ENCODE results near the gene LST1. TPM values are rescaled to one million over a fixed set of nuclear protein-coding genes. Genes with fewer than 3 reads are reported as not detected.

Gene LST1
- total RNA-seq, 1 experiment from 2014 or later = 0.69 TPM

- H3K9me2 ChIP-seq (ENCODE audit: insufficient read depth) = no peaks in the 10 kb centered on the region
- no peak overlapping the region for H3K9ac ChIP-seq (ENCODE audit: low read length)
- intact Hi-C loops (cut with micrococcal nuclease) = no loop called here
- H2AFZ ChIP-seq (ENCODE audit: low read depth, low read length, poor library complexity, severe bottlenecking) = no peak overlapping the region
- H3K9me3 ChIP-seq (ENCODE audit: control insufficient read depth in 1 of 2, insufficient read depth in 1 of 2, low read depth in 1 of 2, low read length in 2 of 2) = no peaks in the 10 kb centered on the region
- H3K4me1 ChIP-seq (ENCODE audit: control insufficient read depth in 1 of 2, insufficient read depth in 2 of 2, low read length in 2 of 2) = peaks cover 6 to 18% of the 10 kb centered on the region in 2 experiments; a peak in 3 of 4 replicates
- no peak for ATAC-seq
- peaks cover 41 to 76% of the 10 kb centered on the region in 2 experiments for H3K36me3 ChIP-seq (ENCODE audit: control insufficient read depth in 1 of 2, insufficient read depth in 2 of 2, low read length in 2 of 2)
- no peak overlapping the region for H3K4me3 ChIP-seq (replicated peaks in 1 of 2; ENCODE audit: low read depth in 1 of 2, low read length in 2 of 2)
- ChIA-PET CTCF (no interaction called here), RAD21 (ENCODE audit: low non-redundant PET in 1 of 2, low total read pairs in 2 of 2, uncharacterized antibody in 2 of 2, unreplicated experiment in 2 of 2) (no interaction called here), POLR2A (no interaction called here)
- no peak for TF ChIP-seq RAD21 (IDR thresholded peaks at IDR 0.05; ENCODE audit: low read depth)
- TF ChIP-seq CEBPB (IDR thresholded peaks at IDR 0.05; ENCODE audit: low read depth) = no peak
- TF ChIP-seq ZFX (IDR thresholded peaks at IDR 0.05) = no peak
- no peak for TF ChIP-seq EZH2phosphoT487 (IDR thresholded peaks at IDR 0.05; ENCODE audit: borderline replicate concordance)
- TF ChIP-seq SRF (IDR thresholded peaks at IDR 0.05; ENCODE audit: low read depth) = no peak
- TF ChIP-seq ZNF274 (IDR thresholded peaks at IDR 0.05; ENCODE audit: low read depth, low read length) = no peak
- TF ChIP-seq, protein P1, sequence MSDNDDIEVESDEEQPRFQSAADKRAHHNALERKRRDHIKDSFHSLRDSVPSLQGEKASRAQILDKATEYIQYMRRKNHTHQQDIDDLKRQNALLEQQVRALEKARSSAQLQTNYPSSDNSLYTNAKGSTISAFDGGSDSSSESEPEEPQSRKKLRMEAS (IDR thresholded peaks at IDR 0.05) = no peak
- TF ChIP-seq EGR1 (IDR thresholded peaks at IDR 0.05; ENCODE audit: low read depth) = no peak
- TF ChIP-seq JUND (IDR thresholded peaks at IDR 0.05) = no peak
- H3K4me2 ChIP-seq (ENCODE audit: low read length) = no peak overlapping the region
- no peaks in the 10 kb centered on the region for H3K27me3 ChIP-seq (ENCODE audit: insufficient read depth, low read length)
- no peak overlapping the region for H3K27ac ChIP-seq (ENCODE audit: low read depth, low read length)
- H3K79me2 ChIP-seq (ENCODE audit: insufficient read depth, low read length) = peaks cover 80% of the 10 kb centered on the region
- no peak for DNase-seq (ENCODE audit: low read depth, low spot score)
- BruUV-seq (replicated peaks) = no TSS peak
- H4K20me1 ChIP-seq (ENCODE audit: insufficient read depth) = no peaks in the 10 kb centered on the region
These were observed 38.0 kb downstream of the LST1 start for GRCh38 chr6:31624070-31624469.

DNA sequence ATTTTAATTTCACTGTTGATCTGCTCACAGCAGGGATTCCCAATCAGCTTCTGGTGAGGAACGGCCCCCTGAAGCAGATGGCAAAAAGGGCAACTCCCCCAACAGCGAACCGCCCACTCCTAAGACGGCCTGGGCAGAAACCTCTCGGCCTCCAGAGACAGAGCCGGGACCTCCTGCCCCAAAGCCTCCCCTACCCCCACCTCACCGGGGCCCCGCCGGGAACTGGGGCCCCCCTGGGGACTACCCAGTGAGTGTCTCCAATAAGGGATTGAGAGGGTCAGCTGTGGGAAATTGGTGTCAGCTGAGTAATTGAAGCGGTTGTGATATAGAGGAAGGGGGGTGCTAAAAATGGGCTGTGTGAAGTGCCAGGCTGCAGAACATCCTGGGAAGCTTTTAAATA lies 40.9 kb downstream of the LST1 start:
- CTCF ChIA-PET = no interaction called here
- Histone ChIP-seq H3K27me3 (ENCODE audit: insufficient read depth, low read length) (no peaks in the 10 kb centered on the region), H3K79me2 (ENCODE audit: insufficient read depth, low read length) (peaks cover 90% of the 10 kb centered on the region), H4K20me1 (ENCODE audit: insufficient read depth) (no peaks in the 10 kb centered on the region), H3K4me2 (ENCODE audit: low read length) (no peak overlapping the region), H3K4me1 (ENCODE audit: control insufficient read depth in 1 of 2, insufficient read depth in 2 of 2, low read length in 2 of 2) (peaks cover 6 to 7% of the 10 kb centered on the region in 2 experiments; a peak in 3 of 4 replicates), H3K36me3 (ENCODE audit: control insufficient read depth in 1 of 2, insufficient read depth in 2 of 2, low read length in 2 of 2) (peaks cover 54 to 97% of the 10 kb centered on the region in 2 experiments), H3K9me2 (ENCODE audit: insufficient read depth) (no peaks in the 10 kb centered on the region), H3K9me3 (ENCODE audit: control insufficient read depth in 1 of 2, insufficient read depth in 1 of 2, low read depth in 1 of 2, low read length in 2 of 2) (no peaks in the 10 kb centered on the region), H3K4me3 (replicated peaks in 1 of 2; ENCODE audit: low read depth in 1 of 2, low read length in 2 of 2) (no peak overlapping the region), H2AFZ (ENCODE audit: low read depth, low read length, poor library complexity, severe bottlenecking) (no peak overlapping the region), H3K27ac (ENCODE audit: low read depth, low read length) (no peak overlapping the region), H3K9ac (ENCODE audit: low read length) (no peak overlapping the region)
- DNase-seq (ENCODE audit: low read depth, low spot score) (no peak), ATAC-seq (no peak)
- no TSS peak for BruUV-seq (replicated peaks)
- intact Hi-C loops (cut with micrococcal nuclease) = no loop called here
- RAD21 ChIA-PET (ENCODE audit: low non-redundant PET in 1 of 2, low total read pairs in 2 of 2, uncharacterized antibody in 2 of 2, unreplicated experiment in 2 of 2) = no interaction called here
- POLR2A ChIA-PET = no interaction called here
- TF ChIP-seq POLR2AphosphoS5 (IDR thresholded peaks at IDR 0.05; ENCODE audit: low read depth, low read length) = no peak
- no peak for TF ChIP-seq RAD21 (IDR thresholded peaks at IDR 0.05; ENCODE audit: low read depth)
- TF ChIP-seq, protein P1 (IDR thresholded peaks at IDR 0.05) = no peak
- no peak for TF ChIP-seq ZFX (IDR thresholded peaks at IDR 0.05)
- TF ChIP-seq, protein P2, sequence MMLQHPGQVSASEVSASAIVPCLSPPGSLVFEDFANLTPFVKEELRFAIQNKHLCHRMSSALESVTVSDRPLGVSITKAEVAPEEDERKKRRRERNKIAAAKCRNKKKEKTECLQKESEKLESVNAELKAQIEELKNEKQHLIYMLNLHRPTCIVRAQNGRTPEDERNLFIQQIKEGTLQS (IDR thresholded peaks at IDR 0.05) = no peak
- no peak for TF ChIP-seq EZH2 (IDR thresholded peaks at IDR 0.05)
- no peak for TF ChIP-seq CTCF (IDR thresholded peaks at IDR 0.05 in 2 of 3, conservative IDR thresholded peaks at IDR 0.05 in 1 of 3; ENCODE audit: borderline replicate concordance in 1 of 3, insufficient read depth in 1 of 3, low read depth in 2 of 3, low read length in 2 of 3)

Data from HCT116 (cell line).